K562 (cell line): ENCODE results near the gene ADNP2. TPM values are rescaled to one million over a fixed set of nuclear protein-coding genes. Genes with fewer than 3 reads are reported as not detected.

Experiments used
- ATAC-seq: fragments of 200-7000 bp; cut with Tn5 transposase; 3 replicates; pipeline ENCODE4 v1.9.1; 2020; ENCODE audit warnings: moderate library complexity
- BruUV-seq: library from RNA; stranded (reverse); fragments of 400-500 nt; replicated peaks from 2 replicates; lab custom pipeline; 2021; lab: Mats Ljungman, UMichigan
- CTCF ChIA-PET: fragments of 300-600 bp; formaldehyde crosslinking; extraction: SDS; loops from one replicate; lab custom pipeline; 2021; ENCODE audit warnings: low intra/inter-chr PET ratio; lab: Yijun Ruan, JAX
- POLR2A ChIA-PET: fragments of 300-600, 350-650 bp; sonication (Branson Sonifier 250); formaldehyde crosslinking; extraction: SDS; loops from one replicate; lab custom pipeline; 2021; ENCODE audit warnings: antibody characterized with exemption, inconsistent platforms; lab: Yijun Ruan, JAX
- DNase-seq, 4 experiments: peaks; one replicate each; pipeline versions ENCODE4 v3.0.0 to v3.0.0-alpha.2; 2011 to 2018; ENCODE audit warnings: low spot score in 3 of 4, mixed read lengths in 3 of 4; ENCODE audit errors: extremely low read depth in 1 of 4
- FAIRE-seq: peaks from 2 replicates; lab custom pipeline; 2011; peaks lifted over from hg19 to GRCh38; lab: Jason Lieb, UNC
- H2AFZ ChIP-seq: 2 replicates; pipeline ENCODE4 v1.6.0; 2011; ENCODE audit warnings: low read depth, low read length, control low read depth, inconsistent platforms
- H3K27ac ChIP-seq: fragments of 200-600 bp; 3 replicates; pipeline ENCODE4 v1.8.0; 2011; ENCODE audit warnings: low read depth, mild to moderate bottlenecking, control low read depth, inconsistent platforms, low read length, moderate library complexity, mixed read lengths; ENCODE audit errors: extremely low read depth
- H3K27me3 ChIP-seq, 2 experiments: fragments of 300-600 bp in 1 of 2; 2 replicates in 1 of 2; 3 replicates in 1 of 2; pipeline versions ENCODE4 v1.6.0 to v1.8.0; 2011; ENCODE audit warnings: inconsistent platforms in 2 of 2, low read length in 2 of 2, mild to moderate bottlenecking in 1 of 2, mixed read lengths in 1 of 2, moderate library complexity in 1 of 2; ENCODE audit not compliant: control insufficient read depth in 2 of 2, insufficient read depth in 2 of 2
- H3K36me3 ChIP-seq: fragments of 300-600 bp; 3 replicates; pipeline ENCODE4 v1.8.0; 2011; ENCODE audit warnings: mild to moderate bottlenecking, low read length, inconsistent platforms; ENCODE audit not compliant: control insufficient read depth, insufficient read depth
- H3K4me1 ChIP-seq, 2 experiments: fragments of 200-600 bp in 1 of 2; replicated peaks in 1 of 2; 2 replicates in 1 of 2; 3 replicates in 1 of 2; pipeline versions ENCODE4 v1.5.1 to v1.8.0; 2011; ENCODE audit warnings: inconsistent platforms in 2 of 2, low read length in 2 of 2, mild to moderate bottlenecking in 1 of 2, mixed read lengths in 1 of 2, moderate library complexity in 1 of 2; ENCODE audit not compliant: control insufficient read depth in 2 of 2, insufficient read depth in 2 of 2
- H3K4me2 ChIP-seq: 2 replicates; pipeline ENCODE4 v1.6.1; 2011; ENCODE audit warnings: low read length, control low read depth, inconsistent platforms, mixed read lengths; ENCODE audit not compliant: insufficient read depth
- H3K4me3 ChIP-seq: fragments of 200-600 bp; sonication (generic), shearing (Covaris generic); 2 replicates; pipeline ENCODE4 v1.5.1; 2016; ENCODE audit warnings: control low read depth, inconsistent platforms
- H3K79me2 ChIP-seq: fragments of 200-600 bp; 3 replicates; pipeline ENCODE4 v1.8.0; 2011; ENCODE audit warnings: low read length, inconsistent platforms; ENCODE audit not compliant: control insufficient read depth, insufficient read depth
- H3K9ac ChIP-seq, 2 experiments: 2 replicates each; pipeline versions ENCODE4 v1.6.0 to v1.6.1; 2011; ENCODE audit warnings: low read depth in 2 of 2, low read length in 2 of 2, control low read depth in 1 of 2, inconsistent platforms in 1 of 2, mild to moderate bottlenecking in 1 of 2, mixed read lengths in 1 of 2; ENCODE audit not compliant: insufficient read depth in 1 of 2
- H3K9me1 ChIP-seq: one replicate; pipeline ENCODE4 v1.6.0; 2011; ENCODE audit warnings: inconsistent platforms, mild to moderate bottlenecking, low read length, moderate library complexity; ENCODE audit not compliant: control insufficient read depth, insufficient read depth
- H3K9me3 ChIP-seq: replicated peaks from 2 replicates; pipeline ENCODE4 v1.5.1; 2011; ENCODE audit warnings: low read depth, low read length, inconsistent platforms; ENCODE audit not compliant: control insufficient read depth, insufficient read depth
- H4K20me1 ChIP-seq: replicated peaks from 2 replicates; pipeline ENCODE4 v1.6.1; 2011; ENCODE audit warnings: low read length, inconsistent platforms, mixed read lengths; ENCODE audit not compliant: control insufficient read depth, insufficient read depth
- L3MBTL2 ChIP-seq: fragments of 450-650 bp; IDR thresholded peaks from 2 replicates; pipeline ENCODE4 v1.6.1; 2016; ENCODE audit warnings: mild to moderate bottlenecking, moderate library complexity
- NR2F6 ChIP-seq: fragments of 450-650 bp; formaldehyde crosslinking; IDR thresholded peaks from 2 replicates; pipeline ENCODE4 v1.4.0; 2020; ENCODE audit warnings: mild to moderate bottlenecking
- PCBP2 ChIP-seq: fragments of 200-400 bp; formaldehyde crosslinking; IDR thresholded peaks from 2 replicates; pipeline ENCODE4 v1.6.1; 2018; ENCODE audit warnings: low read length, low read depth, mild to moderate bottlenecking, moderate library complexity; ENCODE audit not compliant: poor library complexity, severe bottlenecking
- POLR2B ChIP-seq: fragments of 450-650 bp; IDR thresholded peaks from 2 replicates; pipeline ENCODE4 v1.6.1; 2018; ENCODE audit warnings: low read depth; ENCODE audit not compliant: partially characterized antibody
- ZBTB17 ChIP-seq: fragments of 450-650 bp; formaldehyde crosslinking; IDR thresholded peaks from 2 replicates; pipeline ENCODE4 v1.4.0; 2020; ENCODE audit warnings: mild to moderate bottlenecking
- ZNF3 ChIP-seq: fragments of 250-450 bp; sonication (Bioruptor Pico); IDR thresholded peaks from 2 replicates; pipeline ENCODE4 v1.5.0; 2021; ENCODE audit warnings: mild to moderate bottlenecking, moderate library complexity
- ZNF551 ChIP-seq: fragments of 250-450 bp; sonication (Bioruptor Pico); IDR thresholded peaks from 2 replicates; pipeline ENCODE4 v1.5.0; 2021; ENCODE audit warnings: mild to moderate bottlenecking, moderate library complexity
- WGBS: fragments of 100-300 bp; shearing (Covaris generic); methylation state at CpG from one replicate; pipeline ENCODE4 v1.1.6; 2016; ENCODE audit warnings: low coverage, mixed read lengths; ENCODE audit not compliant: insufficient coverage; ENCODE audit errors: missing lambda C conversion rate; 5-methylcytosine and 5-hydroxymethylcytosine counted together
- in situ Hi-C: fragments of 300-500 bp; cut with MboI; formaldehyde crosslinking; loops from 4 replicates; pipeline ENCODE4 v1.15.0; 2018; ENCODE audit warnings: inconsistent platforms, mixed read lengths
- intact Hi-C: fragments of 100-400 bp; cut with micrococcal nuclease; formaldehyde crosslinking; loops from 2 replicates; pipeline ENCODE4 v1.14.2; 2022
- polyA plus RNA-seq, 8 experiments: library from polyadenylated mRNA; depleted of rRNA in 4 of 8; stranded (reverse) in 5 of 8; unstranded in 3 of 8; fragments of >200 nt; fragmentation: Nextera tagmentation in 2 of 8; fragmentation: Illumina TruSeq in 1 of 8; extraction: Ambion mirVana in 2 of 8; extraction: Trizol in 1 of 8; gene quantifications; 2 replicates each; pipeline versions ENCODE4 v1.2.1 to v1.2.3, GENCODE V29; 2011 to 2014; ENCODE audit warnings: inconsistent platforms in 1 of 8, missing spikeins in 1 of 8
- total RNA-seq, 7 experiments: library from RNA; depleted of rRNA in 6 of 7; stranded (reverse); fragments of >200 nt in 6 of 7; fragmentation: Illumina TruSeq in 2 of 7; extraction: Trizol in 2 of 7; gene quantifications; 2 replicates each; pipeline versions ENCODE4 v1.2.1 to v1.2.3, GENCODE V29; 2011 to 2021; ENCODE audit warnings: low replicate concordance in 1 of 7
- TF ChIP-seq, protein P1 (sequence below): fragments of 250-450 bp; sonication (Bioruptor Pico); IDR thresholded peaks from 2 replicates; pipeline ENCODE4 v1.9.0; 2021; ENCODE audit warnings: mild to moderate bottlenecking
- TF ChIP-seq, protein P2 (sequence below): sonication (generic); formaldehyde crosslinking; IDR thresholded peaks from 2 replicates; pipeline ENCODE4 v1.4.0; 2020; ENCODE audit warnings: mild to moderate bottlenecking, missing genetic modification reagents

The ADNP2 gene
- total and polyA plus RNA-seq, 9 of the 15 experiments (the other 6 are each of a cell fraction or from before 2014, with no cell fraction given): 5.8 to 24.3 (median 16.0) TPM

DNA sequence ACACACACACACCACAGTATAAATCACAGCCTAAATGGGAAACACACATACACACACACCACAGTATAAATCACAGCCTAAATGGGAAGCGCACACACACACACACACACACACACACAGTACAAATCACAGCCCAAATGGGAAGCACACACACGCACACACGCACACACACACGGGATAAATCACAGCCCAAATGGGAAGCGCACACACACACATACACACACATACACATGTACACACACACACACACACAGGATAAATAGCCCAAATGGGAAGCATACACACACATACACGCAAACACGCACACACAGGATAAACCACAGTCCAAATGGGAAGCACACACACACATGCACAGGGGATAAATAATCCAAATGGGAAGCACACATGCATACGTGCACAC lies 68.1 kb downstream of the ADNP2 start:
- 2% methylated on average over 7 of the region's 8 CpGs for WGBS

More for the DNA sequence above, 68.1 kb downstream of the ADNP2 start:
- Histone ChIP-seq H3K4me1 (no peaks in the 10 kb centered on the region), H3K79me2 (no peaks in the 10 kb centered on the region), H3K36me3 (no peaks in the 10 kb centered on the region), H2AFZ (no peak overlapping the region), H3K27me3 (peaks cover 16 to 88% of the 10 kb centered on the region in 2 experiments; a peak in 4 of 5 replicates), H3K4me2 (no peak overlapping the region), H3K9me3 (no peaks in the 10 kb centered on the region), H3K4me3 (no peak overlapping the region), H3K9me1 (no peaks in the 10 kb centered on the region), H4K20me1 (no peaks in the 10 kb centered on the region), H3K9ac (no peak overlapping the region), H3K27ac (no peak overlapping the region)
- ChIA-PET POLR2A (no interaction called here), CTCF (no interaction called here)
- DNase-seq: no peak
- no peak for ATAC-seq
- BruUV-seq: no TSS peak
- no peak for FAIRE-seq
- intact Hi-C loops (no loop called here), in situ Hi-C loops (no loop called here)
- no peak for TF ChIP-seq NR2F6 (CRISPR knock-in tag)
- no peak for TF ChIP-seq ZNF3 (CRISPR knock-in tag)
- TF ChIP-seq PCBP2: no peak
- no peak for TF ChIP-seq L3MBTL2
- TF ChIP-seq POLR2B: no peak
- TF ChIP-seq ZBTB17 (CRISPR knock-in tag): no peak
- TF ChIP-seq, protein P1, sequence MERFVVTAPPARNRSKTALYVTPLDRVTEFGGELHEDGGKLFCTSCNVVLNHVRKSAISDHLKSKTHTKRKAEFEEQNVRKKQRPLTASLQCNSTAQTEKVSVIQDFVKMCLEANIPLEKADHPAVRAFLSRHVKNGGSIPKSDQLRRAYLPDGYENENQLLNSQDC: no peak
- TF ChIP-seq, protein P2, sequence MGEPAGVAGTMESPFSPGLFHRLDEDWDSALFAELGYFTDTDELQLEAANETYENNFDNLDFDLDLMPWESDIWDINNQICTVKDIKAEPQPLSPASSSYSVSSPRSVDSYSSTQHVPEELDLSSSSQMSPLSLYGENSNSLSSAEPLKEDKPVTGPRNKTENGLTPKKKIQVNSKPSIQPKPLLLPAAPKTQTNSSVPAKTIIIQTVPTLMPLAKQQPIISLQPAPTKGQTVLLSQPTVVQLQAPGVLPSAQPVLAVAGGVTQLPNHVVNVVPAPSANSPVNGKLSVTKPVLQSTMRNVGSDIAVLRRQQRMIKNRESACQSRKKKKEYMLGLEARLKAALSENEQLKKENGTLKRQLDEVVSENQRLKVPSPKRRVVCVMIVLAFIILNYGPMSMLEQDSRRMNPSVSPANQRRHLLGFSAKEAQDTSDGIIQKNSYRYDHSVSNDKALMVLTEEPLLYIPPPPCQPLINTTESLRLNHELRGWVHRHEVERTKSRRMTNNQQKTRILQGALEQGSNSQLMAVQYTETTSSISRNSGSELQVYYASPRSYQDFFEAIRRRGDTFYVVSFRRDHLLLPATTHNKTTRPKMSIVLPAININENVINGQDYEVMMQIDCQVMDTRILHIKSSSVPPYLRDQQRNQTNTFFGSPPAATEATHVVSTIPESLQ: no peak
- TF ChIP-seq ZNF551 (CRISPR knock-in tag): no peak
